ENCODE data around the gene CKMT2. TPM values are rescaled to one million over a fixed set of nuclear protein-coding genes. Genes with fewer than 3 reads are reported as not detected.
"Not testable (repeated sequence)": the region's sequence is repeated elsewhere in the genome, so short reads cannot be mapped to it uniquely, and the experiment has no call there.

The CKMT2 gene
- total and polyA plus RNA-seq, 2 of the 8 experiments (the other 6 are each of a cell fraction or from before 2014, with no cell fraction given) = 2.4 to 5.0 TPM

DNA sequence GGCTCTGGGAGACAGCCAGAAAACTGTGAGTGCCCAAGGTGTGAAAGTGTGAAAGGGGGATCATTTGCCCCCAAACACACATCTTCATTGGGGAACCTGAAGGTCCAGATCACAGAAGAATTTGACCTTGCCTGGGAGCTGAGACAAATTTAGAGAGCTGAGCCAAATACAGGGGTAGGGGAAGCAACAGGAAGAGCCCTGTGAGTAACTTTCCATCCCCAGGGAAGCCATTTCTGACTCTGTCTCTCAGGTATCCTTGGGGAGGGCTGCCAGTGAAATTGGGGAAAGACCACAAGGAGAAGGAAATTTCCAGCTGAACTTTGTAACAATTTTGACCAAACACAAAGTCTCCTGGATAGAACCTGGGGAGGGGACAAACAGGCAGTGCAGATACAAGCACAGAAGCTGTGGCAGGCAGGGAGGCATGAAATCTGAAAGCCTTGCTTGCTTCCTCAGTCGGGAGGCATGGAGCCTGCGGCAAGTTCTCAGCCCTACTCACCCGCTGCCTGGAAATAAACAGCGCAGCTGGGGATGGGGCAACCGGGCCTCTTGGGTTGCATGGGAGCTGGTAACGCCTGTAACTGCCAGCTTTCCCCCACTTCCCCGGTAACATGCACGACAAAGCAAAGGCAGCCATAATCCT, 36.8 kb downstream of the CKMT2 start (continued):
- no peak for TF ChIP-seq SRF (IDR thresholded peaks at IDR 0.05; ENCODE audit: low read depth, low read length)

DNA sequence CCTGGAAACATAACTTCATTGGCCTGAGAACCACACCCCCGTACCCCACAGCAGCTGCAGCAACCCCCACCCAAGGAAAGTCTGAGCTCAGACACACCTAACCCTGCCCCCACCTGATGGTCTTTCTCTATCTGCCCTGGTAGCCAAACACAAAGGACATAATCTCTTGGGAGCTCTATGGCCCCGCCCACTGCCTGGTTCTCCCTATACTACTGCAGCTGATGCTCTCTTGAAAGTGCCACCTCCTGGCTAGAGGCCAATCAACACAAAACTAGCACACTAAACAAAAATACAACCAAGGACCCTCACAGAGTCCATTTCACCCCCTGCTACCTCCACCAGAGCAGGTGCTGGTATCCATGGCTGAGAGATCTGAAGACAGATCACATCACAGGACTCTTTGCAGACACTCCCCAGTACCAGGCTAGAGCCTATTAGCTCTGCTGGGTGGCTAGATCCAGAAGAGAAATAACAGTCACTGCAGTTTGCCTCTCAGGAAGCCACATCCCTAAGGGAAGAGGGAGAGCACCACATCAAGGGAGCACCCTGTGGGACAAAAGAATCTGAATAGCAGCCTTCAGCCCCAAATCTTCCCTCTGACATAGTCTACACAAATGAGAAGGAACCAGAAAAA, 37.4 kb downstream of the CKMT2 start:
- H4K5ac ChIP-seq (ENCODE audit: insufficient read length, low read depth, low read length); H3K23me2 ChIP-seq (ENCODE audit: low read depth, low read length); H3K9me3 ChIP-seq (ENCODE audit: insufficient read depth in 2 of 2, low read depth in 1 of 2, low read length in 1 of 2); H3K23ac ChIP-seq (ENCODE audit: insufficient read length); H2BK20ac ChIP-seq (ENCODE audit: low read length); H2BK120ac ChIP-seq (replicated peaks; ENCODE audit: low read depth, low read length); H2BK5ac ChIP-seq (ENCODE audit: low read depth, low read length); H2AFZ ChIP-seq (ENCODE audit: low read length); H3K56ac ChIP-seq (replicated peaks; ENCODE audit: insufficient read length, low read depth, low read length); H3K27me3 ChIP-seq (replicated peaks in 1 of 4; ENCODE audit: control insufficient read depth in 3 of 4, extremely low read depth in 1 of 4, insufficient read depth in 3 of 4, low read length in 3 of 4); H3K36me3 ChIP-seq (ENCODE audit: control insufficient read depth in 2 of 4, insufficient read depth in 4 of 4, low read length in 3 of 4); DNase-seq (ENCODE audit: low read depth in 1 of 2, low spot score in 2 of 2); H4K8ac ChIP-seq (ENCODE audit: extremely low read depth, insufficient read depth, low read length); H4K20me1 ChIP-seq (replicated peaks in 1 of 2; ENCODE audit: control insufficient read depth in 1 of 2, insufficient read depth in 2 of 2, low read length in 2 of 2); H3K14ac ChIP-seq (ENCODE audit: insufficient read length); H3K4me3 ChIP-seq (ENCODE audit: extremely low read depth in 1 of 4, insufficient read depth in 2 of 4, low read depth in 3 of 4, low read length in 4 of 4); H3K4ac ChIP-seq (replicated peaks; ENCODE audit: insufficient read length, low read depth, low read length); FAIRE-seq; H2AK5ac ChIP-seq (ENCODE audit: low read depth, low read length); H2BK15ac ChIP-seq (ENCODE audit: low read length); H3K79me1 ChIP-seq (ENCODE audit: low read depth, low read length); H4K91ac ChIP-seq (replicated peaks; ENCODE audit: insufficient read length, low read length): not testable (repeated sequence)
- POLR2A ChIA-PET (ENCODE audit: partially characterized antibody) = interaction anchor here (1.4 to 2.2 kb wide), 3 partner anchors 13 to 37 kb away, joined by 3 to 7 read pairs (median 4); partner anchors contain the start of gene CKMT2
- WGBS, 2 experiments (ENCODE audit: extremely low coverage in 1 of 2, insufficient coverage in 1 of 2, insufficient read length in 1 of 2, insufficient replicate concordance in 2 of 2, low coverage in 1 of 2, low lambda C conversion rate in 2 of 2, missing lambda C conversion rate in 1 of 2) = 85% methylated on average over 2 of the region's 2 CpGs; no CpG with 5 or more reads in 1 of the 2 experiments
- Histone ChIP-seq H3K4me1 (replicated peaks in 1 of 4; ENCODE audit: control insufficient read depth in 3 of 4, insufficient read depth in 4 of 4, low read length in 3 of 4) (peaks cover 0 to 11% (median 3%) of the 10 kb centered on the region in 4 experiments; a peak in 3 of 7 replicates), H3K4me2 (ENCODE audit: insufficient read depth in 1 of 2, low read depth in 2 of 2, low read length in 2 of 2) (peak overlapping the region; percentile 8 to 36; a peak in 2 of 4 replicates), H3K9ac (replicated peaks in 1 of 4; ENCODE audit: extremely low read depth in 1 of 4, low read depth in 3 of 4, low read length in 3 of 4) (0 out of 7 replicates have a peak overlapping the region, but pooled peaks of 1 of the 4 experiments have one; percentile 21), H3K27ac (ENCODE audit: low read depth, low read length) (0 out of 2 replicates have a peak overlapping the region, but pooled peaks have one; percentile 47), H2BK12ac (ENCODE audit: low read depth, low read length) (0 out of 2 replicates have a peak overlapping the region, but pooled peaks have one; percentile 27), H3K18ac (ENCODE audit: extremely low read depth, low read length) (peak overlapping the region; percentile 44; the same call in 1 of the 2 replicates), H3K79me2 (ENCODE audit: control insufficient read depth in 1 of 2, insufficient read depth in 2 of 2, low read length in 2 of 2) (peaks cover 0 to 73% of the 10 kb centered on the region in 2 experiments; a peak in 2 of 4 replicates)
- CTCF ChIA-PET (ENCODE audit: partially characterized antibody) = interaction anchor here (0.8 to 2.1 kb wide), 7 partner anchors 15 to 64 kb away, joined by 3 to 8 read pairs (median 5); partner anchors contain the start of gene ZCCHC9

All from H1 (cell line).